Activated T-cell treated with anti-CD3 and anti-CD28 coated beads, Interleukin-2, amount 50 U/mL, for 24 hours (primary cell): ENCODE results near the gene ARHGAP23.
A peak's percentile ranks its signal among the peaks of the same experiment; 100 is the strongest.

Experiments
- DNase-seq: peaks from one replicate; pipeline ENCODE4 v3.0.0-alpha.2; 2020
- H3K27ac Mint-ChIP-seq: 2 replicates; pipeline ENCODE4 v1.8.0; 2020; ENCODE audit warnings: mild to moderate bottlenecking, mixed read lengths
- H3K27me3 Mint-ChIP-seq: 2 replicates; pipeline ENCODE4 v1.8.0; 2020; ENCODE audit warnings: mixed read lengths
- H3K36me3 Mint-ChIP-seq: 2 replicates; pipeline ENCODE4 v1.8.0; 2020; ENCODE audit warnings: low read depth, mixed read lengths
- H3K4me1 Mint-ChIP-seq: 2 replicates; pipeline ENCODE4 v1.8.0; 2020; ENCODE audit warnings: low read depth, mixed read lengths
- H3K4me3 Mint-ChIP-seq: 2 replicates; pipeline ENCODE4 v1.8.0; 2020; ENCODE audit warnings: mild to moderate bottlenecking, moderate library complexity, mixed read lengths
- H3K9me3 Mint-ChIP-seq: 2 replicates; pipeline ENCODE4 v1.8.0; 2020; ENCODE audit warnings: mixed read lengths

ARHGAP23 gene

DNA sequence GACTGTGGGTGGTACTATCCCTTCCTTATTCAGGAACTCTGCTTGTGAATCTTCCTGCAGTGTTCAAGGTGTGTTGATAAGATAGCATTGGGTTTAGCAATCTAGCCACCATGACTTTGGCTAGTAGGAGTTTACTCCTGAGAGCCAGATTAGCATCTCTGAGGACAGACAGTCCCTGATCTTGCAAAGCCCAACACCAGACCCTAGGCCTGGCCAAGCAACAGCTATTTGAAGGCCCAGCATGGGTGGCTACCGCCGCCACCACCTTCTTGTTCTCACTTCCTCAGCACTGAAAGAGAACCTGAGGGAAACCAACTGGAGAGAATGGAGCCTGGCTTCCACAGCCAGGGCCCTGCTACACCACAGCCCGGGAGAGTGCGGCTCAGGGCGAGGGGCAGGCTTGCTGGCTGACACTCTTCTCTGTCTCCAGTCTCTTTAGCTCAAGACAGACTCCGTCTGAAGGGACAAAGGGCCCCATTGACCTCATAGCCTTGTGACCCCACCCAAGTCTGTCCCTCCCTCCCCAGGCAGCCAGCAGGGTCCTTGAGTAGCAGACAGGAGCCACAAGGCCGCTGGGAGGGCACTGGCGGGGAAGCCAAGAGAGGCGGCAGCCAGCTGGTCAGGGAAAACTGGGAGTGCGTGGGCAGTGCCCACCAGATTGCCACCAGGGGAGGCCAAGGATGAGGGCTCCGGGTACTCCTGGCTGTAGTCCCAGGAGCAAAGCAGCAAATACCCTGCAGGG lies 10.9 kb upstream of the ARHGAP23 start:
- no peak overlapping the region for H3K27ac Mint-ChIP-seq
- H3K36me3 Mint-ChIP-seq: no peaks in the 10 kb centered on the region
- no peaks in the 10 kb centered on the region for H3K9me3 Mint-ChIP-seq
- H3K4me1 Mint-ChIP-seq: peaks cover 9% of the 10 kb centered on the region
- H3K4me3 Mint-ChIP-seq: no peak overlapping the region
- no peak for DNase-seq
- H3K27me3 Mint-ChIP-seq: peaks cover 59% of the 10 kb centered on the region

DNA sequence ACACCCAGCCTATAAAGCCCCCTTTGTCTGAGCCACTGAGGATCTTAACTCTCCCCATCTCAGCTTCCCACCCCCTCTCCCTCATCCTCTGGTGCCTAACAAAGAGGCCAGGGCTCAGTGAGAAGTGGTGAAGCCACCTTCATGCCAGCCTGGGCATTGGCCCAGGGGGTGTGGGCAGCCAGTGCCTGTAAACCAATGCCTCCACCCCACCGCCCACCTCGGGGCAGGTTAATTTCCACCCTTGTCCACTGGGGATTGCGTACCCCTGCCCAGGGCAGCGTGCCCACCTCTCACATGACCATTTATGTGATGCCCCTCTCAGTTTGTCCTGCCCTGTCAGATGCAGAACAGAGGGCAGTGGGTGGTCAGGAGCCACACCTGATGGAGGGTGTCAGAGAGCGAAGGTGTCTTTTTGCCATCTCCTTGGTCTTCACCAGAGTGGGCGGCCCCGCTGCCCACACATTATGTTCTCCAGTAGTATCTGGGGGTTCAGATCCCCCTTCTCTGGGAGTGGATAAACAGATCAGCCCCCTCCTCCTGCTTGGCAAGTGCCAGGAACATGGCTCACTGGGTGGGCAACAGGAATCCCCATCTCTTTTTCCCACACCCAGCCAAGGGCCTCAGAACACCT lies 10.1 kb upstream of the ARHGAP23 start:
- H3K36me3 Mint-ChIP-seq: no peaks in the 10 kb centered on the region
- no peak overlapping the region for H3K4me3 Mint-ChIP-seq
- peaks cover 9% of the 10 kb centered on the region for H3K4me1 Mint-ChIP-seq
- no peak overlapping the region for H3K27ac Mint-ChIP-seq
- H3K9me3 Mint-ChIP-seq: no peaks in the 10 kb centered on the region
- DNase-seq: no peak
- peaks cover 66% of the 10 kb centered on the region for H3K27me3 Mint-ChIP-seq

DNA sequence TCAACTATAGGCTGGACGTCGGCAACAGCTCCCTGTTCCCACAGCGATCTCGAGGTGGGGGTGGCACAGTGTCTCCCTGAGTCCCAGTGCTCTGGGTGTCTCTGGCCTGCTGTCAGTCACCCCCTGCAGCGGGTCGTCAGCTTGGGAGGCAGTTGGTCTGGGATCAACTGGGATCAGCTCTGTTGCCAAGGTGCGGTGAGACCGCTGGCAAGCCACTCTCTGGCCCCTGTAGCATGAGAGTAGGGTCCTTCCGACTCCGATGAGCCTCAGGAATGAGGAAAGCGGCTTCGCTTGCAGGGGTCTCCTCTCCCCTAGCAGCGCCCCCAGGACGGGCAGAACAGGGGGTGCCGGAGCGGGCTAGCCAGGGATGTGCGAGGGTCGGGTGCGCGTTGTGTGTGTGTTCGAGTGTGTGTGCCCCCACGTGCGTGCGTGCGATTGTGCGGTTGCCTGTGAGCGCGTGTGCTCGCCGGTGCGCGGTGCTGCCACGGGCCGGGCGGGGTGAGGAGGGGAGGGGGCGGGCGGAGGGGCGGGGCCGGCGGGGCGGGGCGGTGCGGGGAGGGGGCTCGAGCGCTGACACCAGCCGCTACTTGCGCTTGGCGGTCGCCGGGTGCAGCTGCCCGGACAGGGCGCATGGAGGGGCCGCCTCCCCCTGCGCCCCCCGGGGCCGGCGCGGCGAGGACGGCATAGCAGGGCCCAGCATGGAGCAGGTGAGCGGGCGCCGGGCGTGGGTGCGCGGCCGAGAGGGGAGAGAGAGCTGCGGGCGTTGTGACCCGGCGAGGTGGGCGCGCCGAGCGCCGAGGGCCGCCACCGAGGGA lies 9.4 kb upstream of the ARHGAP23 start:
- peak overlapping the region; percentile 62 for H3K4me3 Mint-ChIP-seq
- H3K27me3 Mint-ChIP-seq: peaks cover 72% of the 10 kb centered on the region
- H3K9me3 Mint-ChIP-seq: no peaks in the 10 kb centered on the region
- H3K36me3 Mint-ChIP-seq: no peaks in the 10 kb centered on the region
- no peak for DNase-seq
- peaks cover 9% of the 10 kb centered on the region for H3K4me1 Mint-ChIP-seq
- H3K27ac Mint-ChIP-seq: no peak overlapping the region

DNA sequence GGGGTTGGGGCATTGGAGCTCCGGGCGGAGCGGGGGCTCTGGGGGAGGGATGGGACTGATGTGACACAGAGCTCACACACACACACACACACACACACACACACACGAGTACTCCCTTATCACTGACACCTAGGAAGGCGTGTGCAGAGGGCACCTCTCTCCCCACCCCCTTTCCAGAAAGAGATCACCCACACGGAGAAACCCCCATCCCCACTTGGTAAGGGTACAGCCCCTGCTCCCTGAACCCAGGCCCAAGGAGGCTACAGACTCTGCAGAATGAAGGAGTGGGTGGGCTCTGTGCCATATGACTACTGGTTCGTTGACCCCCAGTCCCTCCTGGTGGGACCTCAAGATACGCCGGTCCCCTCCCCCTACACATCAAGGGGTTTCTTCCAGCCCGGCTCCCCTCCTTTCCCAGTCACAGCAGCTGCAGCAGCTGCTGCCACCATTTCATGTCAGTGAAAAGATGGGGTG lies 8.7 kb upstream of the ARHGAP23 start:
- Mint-ChIP-seq H3K27ac (no peak overlapping the region), H3K36me3 (no peaks in the 10 kb centered on the region), H3K9me3 (no peaks in the 10 kb centered on the region), H3K4me3 (no peak overlapping the region), H3K4me1 (peaks cover 9% of the 10 kb centered on the region), H3K27me3 (peaks cover 79% of the 10 kb centered on the region)
- no peak for DNase-seq

DNA sequence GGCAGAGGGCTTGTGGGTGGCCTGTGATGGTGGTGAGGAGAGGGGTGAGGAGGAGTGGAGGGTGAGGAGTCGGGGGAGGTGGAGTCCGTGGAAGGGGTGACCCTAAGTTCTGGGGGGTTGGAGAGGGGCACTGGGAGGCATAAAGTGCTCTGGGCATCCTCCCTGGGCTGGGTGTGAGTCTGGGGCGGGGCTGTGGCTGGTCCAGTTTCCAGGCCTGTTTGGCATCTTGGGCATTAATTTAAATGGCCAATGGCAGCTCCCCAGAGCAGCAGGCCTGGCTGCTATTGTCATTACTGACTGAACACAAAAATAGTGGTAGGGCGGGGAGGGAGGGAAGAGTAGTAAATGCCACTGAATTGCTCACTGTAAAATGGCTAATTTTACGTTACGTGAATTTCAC lies 7.7 kb upstream of the ARHGAP23 start:
- no peak overlapping the region for H3K27ac Mint-ChIP-seq
- no peaks in the 10 kb centered on the region for H3K9me3 Mint-ChIP-seq
- peaks cover 88% of the 10 kb centered on the region for H3K27me3 Mint-ChIP-seq
- no peaks in the 10 kb centered on the region for H3K36me3 Mint-ChIP-seq
- peaks cover 3% of the 10 kb centered on the region for H3K4me1 Mint-ChIP-seq
- DNase-seq: no peak
- no peak overlapping the region for H3K4me3 Mint-ChIP-seq

DNA sequence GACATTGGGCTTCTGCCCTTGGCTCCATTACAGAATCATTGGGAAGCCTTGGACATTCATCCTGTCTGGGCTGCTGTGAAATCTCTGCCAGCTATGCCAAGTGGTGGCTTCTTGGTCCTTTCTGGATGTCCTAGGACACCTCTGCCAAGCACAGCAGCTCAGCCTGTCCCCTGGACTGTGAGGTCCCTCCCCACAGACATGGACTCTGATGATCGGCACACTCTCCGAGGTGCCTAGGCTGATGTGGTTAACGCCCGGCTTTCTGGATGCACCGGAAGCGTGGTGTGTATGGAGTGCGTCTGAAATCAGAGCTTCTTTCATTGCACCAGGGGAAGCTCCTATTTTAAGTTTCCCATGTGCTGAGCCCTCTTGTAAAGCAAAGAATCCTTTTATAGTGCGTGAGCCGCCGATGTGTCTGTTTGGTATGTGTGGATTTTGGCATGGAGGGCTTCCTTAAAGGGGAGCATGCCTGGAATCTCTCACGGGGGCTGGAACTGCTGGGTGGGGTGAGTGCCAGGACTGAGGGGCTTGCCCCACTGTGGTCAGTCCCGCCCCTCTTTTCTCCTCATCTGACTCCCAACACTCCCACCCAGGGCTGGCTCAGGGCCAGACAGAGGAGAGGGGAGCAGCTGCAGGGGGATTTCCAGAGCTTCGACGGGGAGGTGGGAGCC lies 7.0 kb upstream of the ARHGAP23 start:
- Mint-ChIP-seq H3K27me3 (peaks cover 87% of the 10 kb centered on the region), H3K4me3 (no peak overlapping the region), H3K27ac (no peak overlapping the region), H3K9me3 (no peaks in the 10 kb centered on the region), H3K36me3 (no peaks in the 10 kb centered on the region), H3K4me1 (peaks cover 3% of the 10 kb centered on the region)
- no peak for DNase-seq

DNA sequence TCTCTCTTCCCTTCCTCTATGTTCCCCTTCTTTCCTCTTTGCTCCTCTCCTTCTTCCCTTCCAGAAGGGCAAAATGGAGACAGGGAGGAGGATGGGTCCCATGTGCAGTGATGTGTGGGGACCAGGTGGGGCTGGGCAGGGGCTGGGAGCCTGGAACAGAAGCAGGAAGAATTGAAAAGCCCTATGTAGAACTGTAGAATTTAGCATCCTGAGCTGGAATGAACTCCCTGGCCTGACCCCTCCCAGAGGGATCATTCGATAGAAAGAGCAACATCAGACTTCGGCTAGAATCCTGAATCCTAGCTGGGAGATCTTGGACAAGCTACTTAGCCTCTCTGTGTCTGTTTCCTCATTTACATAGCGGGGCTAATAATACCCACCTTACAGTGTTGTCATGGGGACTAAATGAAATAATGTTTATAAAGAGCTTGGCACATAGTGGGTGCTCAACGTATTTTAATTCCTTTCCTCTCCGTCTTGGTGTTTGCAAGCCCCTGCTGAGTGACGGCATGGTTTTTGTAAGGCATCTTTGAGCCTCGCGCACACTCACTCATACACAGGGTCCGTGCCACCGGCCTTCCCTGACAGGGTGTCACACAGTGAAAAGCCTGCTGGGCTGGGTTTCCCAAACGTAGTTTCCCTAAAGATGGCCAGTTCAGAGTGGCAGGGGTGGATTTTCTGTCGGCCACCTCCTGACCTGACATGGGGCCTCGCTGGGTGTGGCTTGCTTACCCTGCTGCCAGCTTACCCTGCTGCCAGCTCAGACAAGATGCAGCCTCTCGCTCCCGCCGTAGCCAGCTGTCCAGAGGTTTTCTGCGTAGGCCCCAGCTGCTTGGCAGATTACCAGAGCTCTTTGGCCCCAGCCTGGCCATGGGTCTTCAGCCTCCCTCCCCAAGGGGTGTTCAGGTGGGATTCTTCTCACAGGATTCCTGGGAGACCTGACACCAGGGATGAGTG lies 6.1 kb upstream of the ARHGAP23 start:
- no peaks in the 10 kb centered on the region for H3K36me3 Mint-ChIP-seq
- no peaks in the 10 kb centered on the region for H3K9me3 Mint-ChIP-seq
- DNase-seq: no peak
- H3K27me3 Mint-ChIP-seq: peaks cover 85% of the 10 kb centered on the region
- no peak overlapping the region for H3K27ac Mint-ChIP-seq
- peaks cover 3% of the 10 kb centered on the region for H3K4me1 Mint-ChIP-seq
- H3K4me3 Mint-ChIP-seq: no peak overlapping the region

DNA sequence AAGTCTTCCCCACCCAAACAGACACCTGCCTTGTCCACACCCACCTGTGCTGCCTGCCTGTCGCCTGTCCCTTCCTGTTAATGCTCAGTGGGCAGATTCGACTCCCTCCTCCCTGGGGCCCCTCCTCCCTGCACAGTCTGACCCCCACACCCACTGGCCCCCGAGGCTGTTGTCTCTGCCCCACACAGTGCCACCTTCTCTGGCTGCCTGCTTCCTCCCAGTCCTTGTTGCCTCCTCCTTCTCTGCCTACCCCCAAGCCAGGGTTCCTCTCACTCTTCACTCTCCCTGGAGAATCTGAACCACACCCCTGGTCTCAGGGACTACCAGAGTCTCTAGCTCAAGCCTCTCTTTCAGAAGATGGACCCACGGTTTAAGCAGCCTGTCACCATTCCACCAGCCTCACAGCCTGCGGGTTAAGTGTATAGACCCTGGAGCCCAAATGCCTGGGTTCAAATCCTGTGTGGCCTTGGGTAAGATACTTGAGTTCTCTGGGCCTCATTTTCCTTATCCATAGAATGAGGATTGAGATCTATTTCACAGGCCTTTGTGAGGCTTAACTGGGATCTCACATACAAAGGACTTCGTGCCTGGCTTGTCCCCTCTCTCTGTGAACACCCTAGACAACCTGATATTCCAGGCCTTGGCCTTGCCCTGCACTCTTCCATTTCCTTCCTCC lies 3.8 kb upstream of the ARHGAP23 start:
- H3K36me3 Mint-ChIP-seq: no peaks in the 10 kb centered on the region
- no peak overlapping the region for H3K27ac Mint-ChIP-seq
- H3K4me3 Mint-ChIP-seq: no peak overlapping the region
- H3K27me3 Mint-ChIP-seq: peaks cover 77% of the 10 kb centered on the region
- H3K9me3 Mint-ChIP-seq: no peaks in the 10 kb centered on the region
- no peak for DNase-seq
- H3K4me1 Mint-ChIP-seq: peaks cover 11% of the 10 kb centered on the region

DNA sequence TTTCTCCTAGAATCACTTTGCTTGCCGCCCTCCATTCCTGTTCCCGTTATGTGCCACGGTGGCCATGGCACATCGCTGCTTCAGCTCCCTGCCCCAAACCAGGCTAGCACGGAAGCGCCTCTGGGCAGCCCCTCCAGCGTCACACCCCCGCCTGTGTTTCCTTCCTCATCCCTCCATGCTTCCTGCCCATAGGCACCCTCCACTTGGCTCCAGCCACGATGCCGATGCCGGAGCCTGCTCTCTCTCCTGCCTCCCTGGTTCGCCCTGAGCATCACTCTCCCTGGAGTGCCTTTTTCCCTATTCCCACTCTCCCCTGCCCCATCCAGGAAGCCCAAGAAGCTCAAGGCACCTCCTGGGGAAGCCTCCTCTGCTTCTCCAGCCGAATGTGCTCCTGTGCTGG lies 3.2 kb upstream of the ARHGAP23 start:
- H3K27me3 Mint-ChIP-seq: peaks cover 75% of the 10 kb centered on the region
- DNase-seq: no peak
- no peaks in the 10 kb centered on the region for H3K36me3 Mint-ChIP-seq
- H3K9me3 Mint-ChIP-seq: no peaks in the 10 kb centered on the region
- no peak overlapping the region for H3K27ac Mint-ChIP-seq
- H3K4me1 Mint-ChIP-seq: peaks cover 13% of the 10 kb centered on the region
- H3K4me3 Mint-ChIP-seq: no peak overlapping the region

DNA sequence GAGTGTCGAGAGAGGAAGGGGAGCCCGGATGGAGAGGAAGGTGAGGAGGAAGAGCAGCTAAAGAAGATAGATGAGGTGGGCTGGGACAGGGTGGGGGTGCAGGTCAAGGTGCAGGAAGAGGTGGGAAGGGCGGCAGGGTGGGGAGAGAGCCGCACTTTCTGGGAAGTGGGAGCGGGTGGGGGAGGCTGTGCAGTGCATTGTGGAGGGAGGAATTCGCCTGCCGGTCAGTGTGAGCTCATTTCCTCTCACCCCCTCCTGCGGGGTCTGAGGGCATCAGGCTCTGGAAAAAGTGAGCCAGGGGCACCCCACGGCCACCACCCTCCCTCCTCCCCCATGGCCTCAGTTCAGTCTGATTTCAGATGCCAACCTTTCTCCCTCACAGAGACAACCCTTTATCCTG lies 2.5 kb upstream of the ARHGAP23 start:
- H3K9me3 Mint-ChIP-seq: no peaks in the 10 kb centered on the region
- DNase-seq: no peak
- H3K27me3 Mint-ChIP-seq: peaks cover 68% of the 10 kb centered on the region
- peaks cover 13% of the 10 kb centered on the region for H3K4me1 Mint-ChIP-seq
- H3K27ac Mint-ChIP-seq: no peak overlapping the region
- no peaks in the 10 kb centered on the region for H3K36me3 Mint-ChIP-seq
- H3K4me3 Mint-ChIP-seq: no peak overlapping the region

DNA sequence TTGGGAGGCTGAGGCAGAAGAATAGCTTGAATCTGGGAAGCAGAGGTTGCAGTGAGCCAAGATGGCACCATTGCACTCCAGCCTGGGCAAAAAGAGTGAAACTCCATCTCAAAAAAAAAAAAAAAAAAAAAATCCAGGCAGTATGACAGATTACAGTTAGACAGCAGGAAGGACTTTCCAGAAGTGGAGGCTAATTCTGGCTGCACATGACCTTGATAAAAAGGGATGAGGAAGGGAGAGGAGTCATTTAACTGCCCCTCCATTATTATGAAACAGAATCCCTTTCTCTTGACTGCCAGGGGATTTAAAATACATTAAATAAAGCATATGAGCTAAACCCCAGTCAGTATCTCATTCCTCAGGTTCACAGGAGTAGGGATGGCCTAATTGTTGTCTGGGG lies 1.8 kb upstream of the ARHGAP23 start:
- Mint-ChIP-seq H3K36me3 (no peaks in the 10 kb centered on the region), H3K4me3 (no peak overlapping the region), H3K4me1 (peaks cover 13% of the 10 kb centered on the region), H3K27me3 (peaks cover 61% of the 10 kb centered on the region), H3K9me3 (no peaks in the 10 kb centered on the region), H3K27ac (no peak overlapping the region)
- DNase-seq: no peak

DNA sequence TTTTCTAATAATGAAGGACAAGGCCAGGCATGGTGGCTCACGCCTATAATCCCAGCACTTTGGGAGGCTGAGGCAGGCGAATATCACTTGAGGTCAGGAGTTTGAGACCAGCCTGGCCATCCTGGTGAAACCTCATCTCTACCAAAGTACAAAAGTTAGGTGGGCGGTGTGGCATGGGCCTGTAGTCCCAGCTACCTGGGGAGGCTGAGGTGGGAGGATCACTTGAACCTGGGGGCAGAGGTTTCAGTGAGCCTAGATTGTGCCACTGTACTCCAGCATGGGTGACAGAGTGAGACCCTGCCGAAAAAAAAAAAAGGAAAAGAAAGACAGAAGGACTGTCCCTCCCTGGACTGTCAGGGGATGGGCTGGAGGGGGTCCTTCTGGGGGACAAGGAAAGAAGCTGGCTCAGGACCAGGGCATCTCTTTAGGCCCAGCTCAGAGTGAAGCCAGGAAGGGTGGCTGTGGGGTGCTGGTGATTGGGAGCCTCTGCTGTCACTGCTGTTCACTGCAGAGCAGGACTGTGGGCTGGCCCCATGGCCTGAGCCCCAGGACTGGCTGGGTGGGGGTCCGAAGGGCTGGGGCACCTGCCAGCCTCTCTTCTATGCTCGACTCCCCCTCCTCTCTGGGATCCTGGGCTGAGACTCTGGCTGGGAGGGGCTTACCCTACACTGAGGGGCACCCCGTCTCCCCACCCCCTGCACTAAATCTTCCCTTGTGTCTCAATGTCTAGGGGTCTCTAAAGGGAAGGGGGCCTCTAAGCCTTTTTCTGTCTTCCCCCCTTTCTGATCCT lies 909 bp upstream of the ARHGAP23 start:
- Mint-ChIP-seq H3K27me3 (peaks cover 52% of the 10 kb centered on the region), H3K27ac (peak overlapping the region; percentile 20), H3K4me3 (peak overlapping the region; percentile 67), H3K36me3 (no peaks in the 10 kb centered on the region), H3K4me1 (peaks cover 13% of the 10 kb centered on the region), H3K9me3 (no peaks in the 10 kb centered on the region)
- DNase-seq: no peak
